A549 (cell line): Measurements from ENCODE around the gene AMPH.

Experiments used
- GATA3 ChIP-seq: IDR thresholded peaks from 2 replicates; pipeline ENCODE4 v1.6.1; 2012; ENCODE audit warnings: borderline replicate concordance
- HDAC2 ChIP-seq: fragments of 200-600 bp; sonication (generic); IDR thresholded peaks from 2 replicates; pipeline ENCODE4 v1.6.1; 2016
- HOXB13 ChIP-seq: fragments of 250-450 bp; sonication (Bioruptor Pico); IDR thresholded peaks from 2 replicates; pipeline ENCODE4 v1.5.0; 2020; ENCODE audit warnings: low read depth, mild to moderate bottlenecking, moderate library complexity
- MAX ChIP-seq: IDR thresholded peaks from 2 replicates; pipeline ENCODE4 v1.6.1; 2012
- SMC3 ChIP-seq: fragments of >200 bp; sonication (Bioruptor Twin); formaldehyde crosslinking; IDR thresholded peaks from 3 replicates; pipeline ENCODE4 v1.6.1; 2018; ENCODE audit warnings: inconsistent platforms
- TP53 ChIP-seq: fragments of 250-450 bp; sonication (Bioruptor Pico); IDR thresholded peaks from 2 replicates; pipeline ENCODE4 v1.5.0; 2021; ENCODE audit warnings: mild to moderate bottlenecking, moderate library complexity
- TF ChIP-seq, protein P1 (sequence below): fragments of >200 bp; sonication (Bioruptor Twin); formaldehyde crosslinking; IDR thresholded peaks from 3 replicates; pipeline ENCODE4 v1.5.1; 2016
- TF ChIP-seq, protein P2 (sequence below): fragments of 250-450 bp; sonication (Bioruptor Pico); IDR thresholded peaks from 2 replicates; pipeline ENCODE4 v1.5.0; 2021; ENCODE audit warnings: mild to moderate bottlenecking, moderate library complexity, borderline replicate concordance

- TF ChIP-seq HOXB13 (CRISPR knock-in tag) (no peak), SMC3 (no peak), HDAC2 (no peak), TP53 (CRISPR knock-in tag) (no peak), MAX (no peak), GATA3 (no peak)
- TF ChIP-seq, protein P1, sequence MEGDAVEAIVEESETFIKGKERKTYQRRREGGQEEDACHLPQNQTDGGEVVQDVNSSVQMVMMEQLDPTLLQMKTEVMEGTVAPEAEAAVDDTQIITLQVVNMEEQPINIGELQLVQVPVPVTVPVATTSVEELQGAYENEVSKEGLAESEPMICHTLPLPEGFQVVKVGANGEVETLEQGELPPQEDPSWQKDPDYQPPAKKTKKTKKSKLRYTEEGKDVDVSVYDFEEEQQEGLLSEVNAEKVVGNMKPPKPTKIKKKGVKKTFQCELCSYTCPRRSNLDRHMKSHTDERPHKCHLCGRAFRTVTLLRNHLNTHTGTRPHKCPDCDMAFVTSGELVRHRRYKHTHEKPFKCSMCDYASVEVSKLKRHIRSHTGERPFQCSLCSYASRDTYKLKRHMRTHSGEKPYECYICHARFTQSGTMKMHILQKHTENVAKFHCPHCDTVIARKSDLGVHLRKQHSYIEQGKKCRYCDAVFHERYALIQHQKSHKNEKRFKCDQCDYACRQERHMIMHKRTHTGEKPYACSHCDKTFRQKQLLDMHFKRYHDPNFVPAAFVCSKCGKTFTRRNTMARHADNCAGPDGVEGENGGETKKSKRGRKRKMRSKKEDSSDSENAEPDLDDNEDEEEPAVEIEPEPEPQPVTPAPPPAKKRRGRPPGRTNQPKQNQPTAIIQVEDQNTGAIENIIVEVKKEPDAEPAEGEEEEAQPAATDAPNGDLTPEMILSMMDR = no peak
- TF ChIP-seq, protein P2, sequence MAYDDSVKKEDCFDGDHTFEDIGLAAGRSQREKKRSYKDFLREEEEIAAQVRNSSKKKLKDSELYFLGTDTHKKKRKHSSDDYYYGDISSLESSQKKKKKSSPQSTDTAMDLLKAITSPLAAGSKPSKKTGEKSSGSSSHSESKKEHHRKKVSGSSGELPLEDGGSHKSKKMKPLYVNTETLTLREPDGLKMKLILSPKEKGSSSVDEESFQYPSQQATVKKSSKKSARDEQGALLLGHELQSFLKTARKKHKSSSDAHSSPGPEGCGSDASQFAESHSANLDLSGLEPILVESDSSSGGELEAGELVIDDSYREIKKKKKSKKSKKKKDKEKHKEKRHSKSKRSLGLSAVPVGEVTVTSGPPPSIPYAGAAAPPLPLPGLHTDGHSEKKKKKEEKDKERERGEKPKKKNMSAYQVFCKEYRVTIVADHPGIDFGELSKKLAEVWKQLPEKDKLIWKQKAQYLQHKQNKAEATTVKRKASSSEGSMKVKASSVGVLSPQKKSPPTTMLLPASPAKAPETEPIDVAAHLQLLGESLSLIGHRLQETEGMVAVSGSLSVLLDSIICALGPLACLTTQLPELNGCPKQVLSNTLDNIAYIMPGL (CRISPR knock-in tag) = no peak
Measured at GRCh38 chr7:38615665-38616064, 15.5 kb downstream of the AMPH start.
